HEK293T (cell line): ENCODE results near the gene WNT3A.

ENCODE experiments used
- CTCF ChIA-PET: fragments of 350-600 bp; formaldehyde crosslinking; extraction: SDS; loops from one replicate; lab custom pipeline; 2021; ENCODE audit warnings: antibody characterized with exemption, inconsistent platforms; lab: Yijun Ruan, JAX
- POLR2A ChIA-PET: fragments of 350-600 bp; formaldehyde crosslinking; extraction: SDS; loops from one replicate; lab custom pipeline; 2020; ENCODE audit warnings: antibody characterized with exemption, inconsistent platforms; lab: Yijun Ruan, JAX
- DNase-seq: peaks from one replicate; pipeline ENCODE4 v3.0.0; 2012; ENCODE audit warnings: mixed read lengths; ENCODE audit errors: extremely low spot score
- ARNT ChIP-seq: fragments of 450-650 bp; IDR thresholded peaks from 2 replicates; pipeline ENCODE4 v1.6.1; 2017; ENCODE audit warnings: mild to moderate bottlenecking
- BHLHE40 ChIP-seq: fragments of 450-650 bp; IDR thresholded peaks from 2 replicates; pipeline ENCODE4 v1.6.1; 2016; ENCODE audit warnings: mild to moderate bottlenecking, moderate library complexity, borderline replicate concordance
- CTBP1 ChIP-seq: fragments of 450-650 bp; IDR thresholded peaks from 2 replicates; pipeline ENCODE4 v1.6.1; 2016; ENCODE audit warnings: borderline replicate concordance
- ELF4 ChIP-seq: fragments of 450-650 bp; IDR thresholded peaks from 2 replicates; pipeline ENCODE4 v1.6.1; 2017; ENCODE audit warnings: antibody characterized with exemption
- FOXA1 ChIP-seq: fragments of 450-650 bp; IDR thresholded peaks from 2 replicates; pipeline ENCODE4 v1.6.1; 2016; ENCODE audit warnings: mild to moderate bottlenecking
- FOXK2 ChIP-seq: fragments of 450-650 bp; IDR thresholded peaks from 2 replicates; pipeline ENCODE4 v1.6.1; 2016; ENCODE audit warnings: mild to moderate bottlenecking
- FOXM1 ChIP-seq: fragments of 450-650 bp; IDR thresholded peaks from 2 replicates; pipeline ENCODE4 v1.6.1; 2017; ENCODE audit warnings: mild to moderate bottlenecking, borderline replicate concordance
- HDGF ChIP-seq: fragments of 450-650 bp; IDR thresholded peaks from 2 replicates; pipeline ENCODE4 v1.6.1; 2017; ENCODE audit warnings: antibody characterized with exemption, borderline replicate concordance
- L3MBTL2 ChIP-seq: fragments of 450-650 bp; conservative IDR thresholded peaks from 2 replicates; pipeline ENCODE4 v1.6.1; 2016; ENCODE audit warnings: mild to moderate bottlenecking
- LEF1 ChIP-seq: fragments of 450-650 bp; IDR thresholded peaks from 2 replicates; pipeline ENCODE4 v1.6.1; 2017; ENCODE audit warnings: mild to moderate bottlenecking, borderline replicate concordance
- NFRKB ChIP-seq: fragments of 450-650 bp; IDR thresholded peaks from 2 replicates; pipeline ENCODE4 v1.6.1; 2016; ENCODE audit warnings: mild to moderate bottlenecking, moderate library complexity
- PKNOX1 ChIP-seq: fragments of 450-650 bp; IDR thresholded peaks from 2 replicates; pipeline ENCODE4 v1.6.1; 2016
- SP1 ChIP-seq: fragments of 450-650 bp; IDR thresholded peaks from 2 replicates; pipeline ENCODE4 v1.6.1; 2017
- SUZ12 ChIP-seq: fragments of 450-650 bp; IDR thresholded peaks from 2 replicates; pipeline ENCODE4 v1.6.1; 2016; ENCODE audit warnings: mild to moderate bottlenecking
- TARDBP ChIP-seq: fragments of 450-650 bp; IDR thresholded peaks from 2 replicates; pipeline ENCODE4 v1.6.1; 2016
- ZNF384 ChIP-seq: fragments of 450-650 bp; IDR thresholded peaks from 2 replicates; pipeline ENCODE4 v1.6.1; 2016

The WNT3A gene

GRCh38 chr1:228038387-228039005 lies 31.7 kb downstream of the WNT3A start:
- ChIA-PET POLR2A (no interaction called here), CTCF (no interaction called here)
- peak; percentile 5 for DNase-seq
- TF ChIP-seq SP1 = no peak
- TF ChIP-seq ELF4 = no peak
- TF ChIP-seq FOXK2 = no peak
- no peak for TF ChIP-seq BHLHE40
- no peak for TF ChIP-seq HDGF
- no peak for TF ChIP-seq FOXM1
- TF ChIP-seq ZNF384 = no peak
- no peak for TF ChIP-seq FOXA1

GRCh38 chr1:228039006-228039903 lies 32.5 kb downstream of the WNT3A start:
- CTCF ChIA-PET = no interaction called here

GRCh38 chr1:228039986-228040385 lies 33.2 kb downstream of the WNT3A start:
- no peak for DNase-seq
- POLR2A ChIA-PET = no interaction called here
- CTCF ChIA-PET = no interaction called here
- TF ChIP-seq ELF4 (no peak), FOXM1 (no peak), SP1 (no peak), FOXK2 (no peak), LEF1 (no peak)

More at GRCh38 chr1:228039006-228039903, 32.5 kb downstream of the WNT3A start:
- POLR2A ChIA-PET = no interaction called here
- no peak for DNase-seq
- TF ChIP-seq NFRKB (no peak), HDGF (no peak), SUZ12 (no peak), FOXK2 (no peak), ELF4 (no peak), L3MBTL2 (no peak), TARDBP (no peak), ARNT (no peak), PKNOX1 (no peak), FOXM1 (no peak), FOXA1 (no peak), LEF1 (no peak), SP1 (no peak), BHLHE40 (no peak), ZNF384 (no peak)

- ChIA-PET POLR2A (no interaction called here), CTCF (no interaction called here)
- DNase-seq = no peak
- peak; percentile 67 for TF ChIP-seq CTBP1
- peak; percentile 68; the same call in 1 of the 2 replicates for TF ChIP-seq TARDBP
- TF ChIP-seq L3MBTL2 = no peak
- no peak for TF ChIP-seq LEF1
- TF ChIP-seq PKNOX1 = peak; percentile 94
These were observed 34.5 kb downstream of the WNT3A start for GRCh38 chr1:228041316-228041715.

- CTCF ChIA-PET = no interaction called here
- POLR2A ChIA-PET = no interaction called here
- TF ChIP-seq L3MBTL2 = no peak
- no peak for TF ChIP-seq TARDBP
- TF ChIP-seq NFRKB = no peak
- peak; percentile 85 for TF ChIP-seq PKNOX1
- no peak for TF ChIP-seq ARNT
- TF ChIP-seq BHLHE40 = no peak
- TF ChIP-seq ELF4 = no peak
- TF ChIP-seq CTBP1 = 0 out of 2 replicates have a peak, but pooled peaks have one; percentile 58
- no peak for TF ChIP-seq ZNF384
- TF ChIP-seq LEF1 = no peak
- no peak for TF ChIP-seq HDGF
- TF ChIP-seq FOXA1 = no peak
- no peak for TF ChIP-seq FOXK2
- peak; percentile 41; the same call in 1 of the 2 replicates for TF ChIP-seq SP1
- TF ChIP-seq FOXM1 = no peak
- TF ChIP-seq SUZ12 = no peak
- DNase-seq = no peak
These were observed 35.7 kb downstream of the WNT3A start for GRCh38 chr1:228042508-228042907.

- no peak for TF ChIP-seq NFRKB
- CTCF ChIA-PET = no interaction called here
These were observed 36.6 kb downstream of the WNT3A start for GRCh38 chr1:228043281-228043848.

More at GRCh38 chr1:228043281-228043848, 36.6 kb downstream of the WNT3A start:
- DNase-seq = no peak
- POLR2A ChIA-PET = no interaction called here
